HG03378 (cell line): ENCODE measurements around the gene ZC3H7A.

Source experiments
- ATAC-seq: cut with Tn5 transposase; IDR thresholded peaks from one replicate; pipeline ENCODE4 v1.9.1; 2021; ENCODE audit warnings: mild to moderate bottlenecking, moderate library complexity; ENCODE audit not compliant: unreplicated experiment

The ZC3H7A gene

GRCh38 chr16:11780991-11781680 is 15.9 kb downstream of the ZC3H7A start:
- ATAC-seq = no peak

- no peak for ATAC-seq
Observed at GRCh38 chr16:11779074-11779473, 18.0 kb downstream of the ZC3H7A start.

DNA sequence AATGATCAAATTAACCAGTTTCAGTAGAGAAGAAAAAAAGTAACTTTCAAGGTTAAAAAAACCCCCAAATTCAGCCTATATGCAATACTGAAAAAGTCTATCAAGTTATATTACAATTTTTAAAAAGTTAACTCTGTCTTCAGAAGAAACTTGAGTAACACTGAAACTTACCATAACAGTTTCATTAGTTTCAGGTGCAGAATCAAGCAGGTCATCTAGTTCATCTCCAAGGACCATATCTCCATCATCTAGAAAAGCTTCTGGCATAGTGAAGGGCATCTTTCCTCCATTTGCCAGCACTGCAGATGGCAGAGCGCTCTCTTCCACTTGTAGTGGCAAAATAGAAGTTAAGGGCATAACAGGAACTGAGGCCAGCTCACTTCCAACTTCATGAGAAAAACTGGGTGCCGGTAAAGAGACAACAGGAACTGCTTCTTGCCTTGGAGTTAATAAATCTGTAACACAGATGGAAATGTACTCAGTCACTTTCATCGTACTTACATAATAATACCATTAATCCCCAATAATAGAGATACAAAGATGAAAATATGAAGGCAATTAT is 22.9 kb downstream of the ZC3H7A start:
- ATAC-seq = no peak

GRCh38 chr16:11768849-11769248 is 28.2 kb downstream of the ZC3H7A start:
- no peak for ATAC-seq

DNA sequence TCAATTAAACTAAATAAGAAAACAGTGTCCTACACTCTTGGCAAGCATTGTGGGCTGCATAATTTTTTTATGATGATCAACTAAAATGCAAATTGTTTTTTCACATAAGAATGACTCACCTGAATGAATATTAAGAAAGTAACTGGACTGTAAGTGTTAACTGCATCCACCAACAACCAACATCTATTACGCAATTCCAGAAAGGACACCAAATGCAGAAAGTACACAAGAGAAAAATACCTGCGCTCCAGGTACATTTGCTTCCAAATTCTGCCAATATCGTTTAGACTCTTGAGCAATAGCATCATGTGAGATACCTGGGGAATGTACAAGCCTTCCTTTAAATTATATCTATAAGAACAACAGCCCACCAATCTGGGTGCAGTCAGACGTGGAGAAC is 34.6 kb downstream of the ZC3H7A start:
- no peak for ATAC-seq

DNA sequence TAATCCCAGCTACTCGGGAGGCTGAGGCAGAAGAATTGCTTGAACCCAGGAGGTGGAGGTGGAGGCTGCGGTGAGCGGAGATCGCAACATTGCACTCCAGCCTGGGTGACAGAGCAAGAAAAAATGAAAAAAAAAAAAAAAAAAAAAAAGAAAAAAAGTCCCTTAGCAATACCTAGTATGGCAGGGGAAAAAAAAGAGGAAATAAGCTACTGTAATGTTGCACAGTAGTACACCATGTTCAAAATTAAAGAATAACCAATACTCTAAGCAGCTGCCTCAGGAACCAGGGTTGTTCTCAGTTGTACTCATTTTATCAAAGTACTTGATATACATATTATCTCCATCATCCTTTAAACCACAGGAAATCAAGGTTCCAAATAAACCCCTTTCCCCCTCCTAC is 37.1 kb downstream of the ZC3H7A start:
- no peak for ATAC-seq

DNA sequence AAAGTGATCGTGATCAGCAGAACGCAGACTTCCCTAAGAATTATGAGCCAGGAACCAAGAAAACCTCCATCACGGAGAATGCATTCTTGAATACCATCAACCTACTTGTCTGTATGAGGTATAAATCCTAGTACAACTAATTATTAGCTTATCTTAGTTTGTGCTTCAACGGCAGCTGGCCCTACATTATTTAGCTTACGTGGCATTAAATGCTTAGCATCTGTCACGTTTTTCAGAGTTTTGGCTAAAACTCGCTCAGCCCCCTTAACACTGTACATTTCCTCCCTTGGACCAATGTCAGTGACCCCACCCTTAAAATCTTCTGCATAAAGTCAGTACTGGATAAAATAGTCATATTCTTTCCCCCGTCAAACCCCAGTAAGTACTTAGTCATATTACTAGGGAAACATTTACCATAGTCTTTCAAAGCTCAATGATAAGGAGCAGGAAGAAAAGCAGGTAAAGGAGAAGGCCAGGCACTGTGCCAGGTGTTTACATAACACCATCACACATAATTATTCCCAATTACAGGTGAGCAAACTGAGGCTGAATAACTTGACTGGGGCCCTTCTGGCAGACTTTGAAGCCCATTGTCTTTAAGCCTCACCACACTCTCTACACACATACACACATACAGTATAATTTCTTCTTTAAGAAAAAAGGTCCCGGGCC is 37.8 kb downstream of the ZC3H7A start:
- no peak for ATAC-seq

DNA sequence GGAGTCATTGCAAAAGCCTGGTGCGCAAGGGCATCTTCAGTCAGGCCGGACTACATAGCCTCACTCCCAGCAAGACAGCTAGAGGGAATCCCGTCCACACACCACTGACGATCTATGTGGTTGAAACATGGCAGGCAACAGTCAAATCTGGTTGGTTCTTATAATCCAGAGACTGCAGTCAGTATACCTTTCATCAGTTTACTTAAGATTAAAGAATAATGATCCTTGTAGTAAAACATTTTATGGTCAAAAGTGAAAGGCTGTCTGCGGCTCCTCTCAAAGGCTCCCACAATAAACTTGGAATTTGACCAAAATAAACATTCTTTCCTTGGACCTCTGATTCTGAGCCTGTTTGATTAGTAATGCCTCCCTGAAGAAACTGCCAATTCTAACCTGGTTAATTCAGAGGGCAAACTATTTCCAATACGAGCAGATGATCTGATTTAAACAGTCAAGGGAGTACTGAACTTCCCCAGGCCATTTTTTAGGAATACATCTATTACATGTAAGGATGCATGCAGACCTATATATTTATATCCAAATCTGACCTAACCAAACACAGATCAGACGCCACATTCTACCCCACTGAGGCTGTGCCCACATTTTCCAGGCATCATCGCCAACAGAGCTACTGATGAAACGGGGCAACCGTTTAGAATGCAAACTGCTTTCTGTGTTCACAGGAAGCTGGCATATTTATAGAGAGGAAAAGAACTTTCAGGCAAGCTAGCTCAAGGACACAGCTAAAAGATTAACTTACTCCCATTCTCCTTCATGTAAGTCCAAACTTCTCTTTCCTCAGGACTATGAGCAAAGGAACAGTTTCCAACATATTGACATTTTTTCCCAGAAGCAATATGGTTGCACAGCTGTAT is 39.1 kb downstream of the ZC3H7A start:
- ATAC-seq = no peak

DNA sequence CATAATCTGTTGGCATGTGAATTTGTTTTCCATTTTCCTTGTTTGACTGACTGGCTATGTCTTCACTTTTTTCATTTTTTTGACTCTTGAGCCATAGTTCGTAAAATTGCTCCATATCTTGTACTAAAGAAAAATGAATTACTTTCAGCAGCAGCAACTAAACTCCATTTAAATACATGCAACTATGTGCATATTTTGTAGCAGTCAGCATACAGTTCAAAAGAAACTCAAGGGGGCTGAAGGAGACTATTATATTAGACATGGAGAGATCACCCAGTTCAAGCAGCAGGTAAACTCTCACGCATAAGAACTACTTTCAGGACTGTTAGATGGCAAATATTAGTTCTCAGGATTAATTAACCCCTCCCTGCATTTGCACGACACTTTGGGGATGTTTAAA is 40.8 kb downstream of the ZC3H7A start:
- ATAC-seq = no peak

GRCh38 chr16:11755022-11755760 is 41.9 kb downstream of the ZC3H7A start:
- ATAC-seq = no peak

DNA sequence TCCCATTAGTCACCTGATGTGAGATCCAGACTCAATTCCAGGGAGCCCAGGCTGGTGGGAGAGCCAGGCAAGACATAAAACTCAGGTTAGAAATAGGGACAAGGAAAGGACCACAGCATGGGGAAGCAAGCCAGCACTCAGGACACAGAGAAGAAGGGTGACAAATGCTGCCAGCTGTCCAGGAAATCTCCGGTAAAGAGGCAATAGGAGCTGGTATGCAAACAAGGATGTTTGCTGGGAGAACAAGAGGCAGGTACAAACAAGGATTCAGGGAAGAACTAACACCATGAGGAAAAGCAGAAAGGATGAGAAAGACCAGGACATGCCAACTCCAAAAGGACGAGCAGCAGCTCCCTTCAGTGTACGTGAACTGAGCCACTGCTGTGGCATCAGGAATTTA is 44.2 kb downstream of the ZC3H7A start:
- no peak for ATAC-seq

DNA sequence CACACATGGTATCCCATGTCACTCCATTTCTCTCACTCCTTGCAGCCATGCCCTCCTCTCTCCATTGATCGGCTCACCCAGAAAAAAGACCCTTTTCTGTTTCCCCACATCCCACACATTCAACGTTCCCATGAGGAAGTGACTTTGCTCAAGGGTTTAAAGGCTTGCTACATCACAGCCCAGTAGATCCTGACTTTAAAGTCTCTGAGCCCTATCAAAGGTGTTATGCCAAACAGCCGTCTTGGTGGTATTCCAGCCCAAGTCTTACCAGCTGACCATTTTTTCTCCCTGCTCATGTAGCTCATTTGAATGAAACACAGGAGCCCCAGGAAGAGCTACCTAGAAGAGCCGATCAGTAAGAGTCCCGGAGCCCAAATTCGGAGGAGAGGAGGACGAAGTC is 47.0 kb downstream of the ZC3H7A start:
- no peak for ATAC-seq

- ATAC-seq = no peak
Observed at GRCh38 chr16:11748404-11749254, 48.4 kb downstream of the ZC3H7A start.

- ATAC-seq = no peak
Observed at GRCh38 chr16:11747949-11748403, 49.1 kb downstream of the ZC3H7A start.

- no peak for ATAC-seq
Observed at GRCh38 chr16:11744075-11744470, 53.0 kb downstream of the ZC3H7A start.

- ATAC-seq = no peak
Observed at GRCh38 chr16:11743308-11744074, 53.6 kb downstream of the ZC3H7A start.

DNA sequence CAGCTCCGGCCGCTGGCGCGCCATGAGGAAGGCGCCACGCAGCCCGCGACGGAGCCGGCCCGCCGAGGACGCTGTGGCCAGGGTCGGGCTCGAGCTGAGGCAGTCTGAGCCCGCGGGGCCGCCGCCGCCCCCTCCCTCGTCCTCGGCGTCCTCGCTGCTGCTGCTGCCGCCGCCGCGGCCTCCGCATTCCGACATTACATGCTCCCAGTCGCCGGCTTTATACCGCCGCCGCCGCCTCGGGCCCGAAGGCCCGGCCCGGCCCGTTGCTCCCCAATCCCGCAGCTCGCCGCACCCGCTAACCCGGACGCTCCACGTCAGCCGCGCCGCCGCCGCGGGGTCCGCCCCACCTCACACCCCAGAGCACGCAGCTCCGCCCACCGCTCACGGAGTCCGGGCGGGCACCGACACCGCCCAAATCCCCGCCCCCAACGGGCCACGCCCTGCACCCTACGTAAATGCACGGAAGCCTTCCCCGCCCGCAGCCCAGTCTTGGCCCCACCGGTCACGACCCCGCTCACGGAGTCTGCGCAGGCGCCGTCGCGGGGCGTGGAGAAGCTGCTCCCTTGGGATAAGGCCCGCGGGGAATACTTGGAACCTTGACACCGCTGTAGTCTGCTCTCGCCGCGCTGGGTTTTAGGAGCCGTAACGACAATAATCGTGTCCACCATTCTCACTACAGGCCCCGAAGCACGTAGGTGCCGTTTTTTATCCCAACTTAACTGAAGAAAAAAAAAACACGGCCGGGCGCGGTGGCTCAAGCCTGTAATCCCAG is 54.3 kb downstream of the ZC3H7A start, which contains the start of gene TXNDC11:
TXNDC11 (minus strand) TSS at position 322 of the 772 bp plus-strand sequence; CDS start at position 195, 127 bp downstream.
- ATAC-seq = peak; percentile 82

- ATAC-seq = peak; percentile 8
Observed at GRCh38 chr16:11742093-11742535, 54.9 kb downstream of the ZC3H7A start.
